Erythroblast (primary cell): ENCODE measurements around the gene CA11.
A peak's percentile ranks its signal among the peaks of the same experiment; 100 is the strongest.

ENCODE experiments used
- DNase-seq, 2 experiments: peaks; one replicate each; lab custom pipeline; 2025; lab: John Stamatoyannopoulos, UW
- GATA1 ChIP-seq: IDR thresholded peaks from 2 replicates; pipeline ENCODE4 v1.6.1; 2011; ENCODE audit warnings: low read depth, mild to moderate bottlenecking, control low read depth, low read length, moderate library complexity
- POLR2A ChIP-seq: IDR thresholded peaks from 2 replicates; pipeline ENCODE4 v1.6.1; 2011; ENCODE audit warnings: mild to moderate bottlenecking, low read length

Gene CA11

DNA sequence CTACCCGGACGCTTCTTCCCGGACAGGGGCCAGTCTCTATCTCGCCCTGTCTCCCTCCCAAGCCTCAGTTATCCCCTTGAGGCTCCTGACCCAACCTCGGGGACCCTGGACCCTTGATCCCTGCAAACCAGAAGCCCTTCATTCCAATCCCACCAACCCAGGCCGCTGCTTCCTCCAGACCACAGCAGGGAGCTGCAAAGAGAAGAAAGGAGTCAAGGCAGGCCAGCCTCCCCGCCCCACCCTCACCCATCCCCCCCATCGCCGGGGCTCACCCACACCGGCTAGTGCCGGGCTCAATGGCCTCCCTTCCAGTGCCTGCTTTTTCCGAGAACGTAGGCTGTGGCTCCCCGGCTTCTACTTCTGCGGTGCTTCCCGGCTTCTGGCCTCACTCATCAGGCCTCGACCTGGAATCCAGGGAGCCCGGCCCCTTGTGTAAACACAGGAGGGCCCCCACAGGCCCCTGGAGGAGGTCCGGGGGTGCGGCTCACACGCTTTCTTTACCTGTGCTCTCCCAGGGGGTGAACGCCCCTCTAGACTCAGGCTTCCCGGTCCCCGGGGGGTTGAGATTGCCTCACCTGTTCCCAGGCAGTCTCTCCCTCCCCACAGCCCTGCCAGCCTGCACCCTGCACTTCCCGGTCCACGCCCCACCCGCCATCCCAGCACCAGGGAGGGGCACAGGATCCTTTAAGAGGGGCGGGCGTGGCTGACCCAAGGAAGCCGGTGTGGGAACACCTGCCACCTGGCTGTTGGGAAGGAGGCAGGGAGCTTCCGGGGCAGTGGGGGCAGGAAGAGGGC, 31.4 kb downstream of the CA11 start, which contains the start of gene FAM83E:
TSS of gene FAM83E (minus strand) at position 641 of the 795 bp plus-strand sequence. CDS start 1,704 bp downstream, outside the sequence.
- no peak for DNase-seq
- TF ChIP-seq GATA1, result no peak
- peak; percentile 34 for TF ChIP-seq POLR2A

DNA sequence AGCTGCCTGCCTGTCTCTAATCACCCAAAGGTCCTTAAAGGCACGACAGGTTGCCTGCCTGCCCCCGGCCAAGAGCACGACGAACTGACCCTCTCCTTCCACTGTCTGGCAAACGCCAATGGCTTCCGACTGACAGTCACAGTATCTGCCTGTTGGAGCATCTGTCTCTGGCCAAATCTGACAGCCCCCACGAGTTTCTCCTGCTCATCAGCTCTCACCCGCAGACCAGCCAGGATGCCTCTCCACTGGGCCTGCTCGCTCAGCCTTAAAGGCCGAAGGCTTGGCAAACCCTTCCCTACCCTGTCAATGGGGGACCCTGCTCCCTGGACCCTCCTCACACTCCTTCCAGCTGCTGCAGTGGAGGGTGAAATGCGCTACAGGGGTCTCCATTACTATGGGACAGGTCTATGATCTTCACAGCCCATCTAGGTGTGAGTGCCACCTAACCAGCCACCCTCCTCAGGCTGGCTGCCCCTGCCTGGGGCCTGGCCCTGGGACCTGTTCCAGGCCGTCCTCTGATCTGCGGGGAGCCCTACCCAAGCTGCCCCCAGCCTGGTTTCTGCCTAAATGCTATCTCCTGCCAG, 32.0 kb downstream of the CA11 start:
- no peak for TF ChIP-seq POLR2A
- TF ChIP-seq GATA1, result no peak
- no peak for DNase-seq

DNA sequence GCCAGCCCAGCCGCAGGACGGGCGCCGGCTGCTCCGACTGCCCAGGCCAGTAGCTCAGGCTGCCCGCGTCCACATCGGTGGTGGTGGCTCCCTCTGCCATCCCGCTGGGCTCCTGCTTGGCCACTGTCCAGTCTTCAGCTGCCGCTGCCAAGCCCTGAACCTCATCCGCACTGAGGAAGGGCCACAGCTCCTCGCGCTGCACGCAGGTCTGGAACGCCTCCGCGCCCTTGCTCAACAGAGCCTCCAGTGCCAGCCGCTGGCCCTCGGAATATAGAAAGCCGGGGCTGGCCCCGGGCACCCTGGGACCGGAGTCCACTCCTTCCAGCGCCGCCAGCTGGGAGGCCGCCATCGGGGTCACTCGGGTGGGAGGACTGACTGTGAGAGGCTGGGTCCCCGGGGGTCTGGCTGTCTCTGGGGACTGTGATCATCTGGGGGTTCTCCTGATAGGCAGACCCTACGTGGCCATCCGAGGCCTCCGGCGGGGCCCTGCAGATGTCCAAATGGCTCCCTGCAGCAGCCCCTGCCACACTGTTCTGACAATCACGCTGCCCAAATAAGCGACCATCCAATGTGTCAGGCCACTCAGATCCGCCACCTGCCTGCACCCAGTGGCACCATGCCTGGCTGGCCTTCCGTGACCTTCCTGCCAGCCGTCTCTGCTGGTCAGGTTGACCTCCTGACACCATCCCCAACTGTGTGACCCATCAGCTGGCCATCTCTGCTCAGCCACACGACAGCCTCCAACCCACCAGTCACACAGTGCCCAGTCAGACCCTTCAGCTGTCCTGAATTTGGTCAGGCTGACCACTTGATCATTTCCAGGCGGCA, 32.7 kb downstream of the CA11 start:
- TF ChIP-seq GATA1 (no peak), POLR2A (no peak)

DNA sequence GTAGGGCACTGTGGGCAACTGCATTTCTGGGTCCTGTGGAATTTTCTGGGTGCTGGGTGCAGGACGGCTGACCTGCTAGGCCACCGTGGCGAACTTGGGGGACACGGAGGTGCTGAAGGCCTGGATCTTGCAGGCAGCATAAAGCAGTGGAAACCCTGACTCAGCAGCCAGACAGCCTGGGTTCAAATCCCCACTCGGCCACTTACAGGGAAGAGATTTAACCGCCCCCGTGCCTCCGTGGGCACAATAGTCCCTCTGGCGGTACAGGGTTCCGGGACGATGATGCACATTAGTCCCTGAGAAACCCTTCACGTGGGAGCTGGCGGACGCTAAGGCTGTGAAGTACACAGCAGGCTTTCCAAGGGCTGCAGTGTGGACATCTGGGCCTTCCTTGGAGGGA, 34.1 kb downstream of the CA11 start:
- TF ChIP-seq POLR2A (no peak), GATA1 (no peak)
- no peak for DNase-seq

More for the DNA sequence above, 32.7 kb downstream of the CA11 start:
- no peak for DNase-seq

DNA sequence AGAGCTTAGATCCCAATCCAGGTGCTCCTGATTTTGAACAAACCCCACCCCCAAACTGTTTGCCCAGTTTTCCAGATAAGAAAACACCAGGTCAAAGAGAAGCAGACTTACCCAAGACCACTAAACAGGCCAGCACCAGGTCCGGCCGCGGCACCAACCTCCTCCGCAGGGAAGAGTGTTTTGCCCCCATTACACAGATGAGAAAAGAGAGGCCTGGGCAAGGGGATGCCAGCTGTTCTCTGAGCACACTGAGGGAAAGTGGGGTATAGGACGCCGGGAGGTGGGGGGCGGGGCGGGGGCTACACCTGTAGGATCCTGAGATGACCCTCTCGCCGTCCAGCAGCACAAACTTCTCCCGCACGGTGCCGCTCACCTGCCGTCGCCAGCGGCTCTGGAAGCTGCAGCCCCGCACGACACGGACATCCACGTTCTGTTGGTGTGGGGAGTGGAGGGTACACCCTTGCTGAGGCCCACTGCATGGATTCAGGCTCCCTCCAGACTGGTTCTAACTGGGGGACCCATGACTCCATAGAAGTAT, 36.3 kb downstream of the CA11 start:
- no peak for DNase-seq
- TF ChIP-seq POLR2A (no peak), GATA1 (no peak)

DNA sequence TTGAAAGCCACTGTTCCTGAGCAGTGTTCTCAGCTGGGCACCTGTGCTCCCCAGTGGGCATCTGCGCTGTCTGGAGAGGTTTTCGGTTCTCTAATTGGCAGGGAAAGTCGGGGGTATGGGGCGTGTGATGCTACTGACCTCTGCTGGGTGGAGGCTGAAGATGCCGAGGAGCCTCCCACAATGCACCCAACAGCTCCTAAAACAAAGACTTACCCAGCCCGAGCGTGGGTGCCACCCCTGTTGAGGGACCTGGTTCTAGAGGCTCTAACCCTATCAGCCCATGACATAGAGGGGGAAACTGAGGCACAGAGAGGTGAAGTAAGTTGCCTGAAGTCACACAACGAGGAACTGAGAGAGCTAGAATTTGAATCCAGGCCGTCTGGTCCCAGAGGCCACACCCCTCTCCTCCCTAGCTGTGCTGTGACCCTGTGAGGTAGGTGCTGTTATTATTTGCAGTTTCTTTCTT, 37.2 kb downstream of the CA11 start:
- DNase-seq, result peak in 1 of 2 experiments; percentile 59
- TF ChIP-seq GATA1 (no peak), POLR2A (no peak)

DNA sequence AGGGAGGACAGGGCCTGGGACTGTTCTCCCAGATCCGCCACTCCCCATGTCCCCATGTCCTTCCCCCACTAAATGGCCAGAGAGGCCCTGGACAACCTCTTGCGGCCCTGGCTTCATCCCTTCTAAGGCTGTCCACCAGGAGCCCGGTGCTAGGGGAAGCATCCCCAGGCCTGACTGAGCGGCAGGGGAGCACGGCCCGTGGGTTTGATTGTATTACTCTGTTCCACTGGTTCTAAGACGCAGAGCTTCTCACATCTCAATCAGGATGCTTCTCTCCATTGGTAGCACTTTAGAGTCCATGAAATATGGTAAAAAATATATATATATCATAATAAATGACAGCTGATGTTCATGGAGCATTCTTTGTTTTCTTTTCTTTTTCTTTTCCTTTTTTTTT, 38.6 kb downstream of the CA11 start:
- DNase-seq, result no peak
- TF ChIP-seq POLR2A (no peak), GATA1 (no peak)

DNA sequence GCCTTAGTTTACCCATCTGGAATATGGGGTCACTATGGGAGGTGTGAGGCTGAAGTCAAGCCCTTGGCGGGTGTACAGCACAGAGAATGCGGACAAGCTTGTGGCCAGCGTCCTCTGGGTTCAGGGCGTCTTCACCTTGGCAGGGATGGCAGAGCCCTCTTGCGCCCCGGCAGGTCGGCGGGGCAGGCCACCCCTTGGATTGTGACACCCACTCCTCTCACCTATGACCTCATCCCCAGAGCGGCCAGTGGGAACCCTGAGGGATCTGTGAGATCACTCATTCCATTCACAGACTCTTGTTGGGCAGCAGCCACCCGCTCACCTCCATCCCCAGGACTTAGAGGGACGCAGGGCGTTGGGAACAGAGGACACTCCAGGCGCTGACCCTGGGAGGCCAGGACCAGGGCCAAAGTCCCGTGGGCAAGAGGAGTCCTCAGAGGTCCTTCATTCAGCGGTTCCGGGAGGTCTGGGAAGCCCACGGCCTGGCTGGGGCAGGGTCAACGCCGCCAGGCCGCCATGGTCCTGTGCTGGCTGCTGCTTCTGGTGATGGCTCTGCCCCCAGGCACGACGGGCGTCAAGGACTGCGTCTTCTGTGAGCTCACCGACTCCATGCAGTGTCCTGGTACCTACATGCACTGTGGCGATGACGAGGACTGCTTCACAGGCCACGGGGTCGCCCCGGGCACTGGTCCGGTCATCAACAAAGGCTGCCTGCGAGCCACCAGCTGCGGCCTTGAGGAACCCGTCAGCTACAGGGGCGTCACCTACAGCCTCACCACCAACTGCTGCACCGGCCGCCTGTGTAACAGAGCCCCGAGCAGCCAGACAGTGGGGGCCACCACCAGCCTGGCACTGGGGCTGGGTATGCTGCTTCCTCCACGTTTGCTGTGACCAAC, 39.3 kb downstream of the CA11 start, which contains the start of gene SPACA4:
TSS of gene SPACA4 (plus strand) at position 280 of the 896 bp plus-strand sequence. CDS start at position 517, 237 bp downstream.
- no peak for TF ChIP-seq POLR2A
- TF ChIP-seq GATA1, result no peak
- no peak for DNase-seq

DNA sequence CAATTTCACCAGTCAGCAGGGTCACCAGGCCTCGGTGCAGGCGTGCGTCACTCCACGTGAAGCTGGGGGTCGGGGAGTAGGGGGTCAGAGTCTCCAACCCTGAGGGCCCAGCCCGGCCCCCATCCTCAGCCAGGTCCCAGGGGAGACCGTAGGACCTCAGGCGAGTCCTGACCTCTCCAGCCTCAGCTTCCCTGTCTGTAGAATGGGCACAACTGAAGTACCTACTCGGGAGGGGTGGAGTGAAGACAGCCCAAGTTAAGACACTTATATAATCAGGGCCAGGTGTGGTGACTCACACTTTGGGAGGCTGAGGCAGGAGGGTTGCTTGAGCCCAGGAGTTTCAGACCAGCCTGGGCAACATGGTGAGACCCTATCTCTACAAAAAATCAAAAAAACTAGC, 42.1 kb downstream of the CA11 start:
- DNase-seq, result no peak
- no peak for TF ChIP-seq GATA1
- no peak for TF ChIP-seq POLR2A

DNA sequence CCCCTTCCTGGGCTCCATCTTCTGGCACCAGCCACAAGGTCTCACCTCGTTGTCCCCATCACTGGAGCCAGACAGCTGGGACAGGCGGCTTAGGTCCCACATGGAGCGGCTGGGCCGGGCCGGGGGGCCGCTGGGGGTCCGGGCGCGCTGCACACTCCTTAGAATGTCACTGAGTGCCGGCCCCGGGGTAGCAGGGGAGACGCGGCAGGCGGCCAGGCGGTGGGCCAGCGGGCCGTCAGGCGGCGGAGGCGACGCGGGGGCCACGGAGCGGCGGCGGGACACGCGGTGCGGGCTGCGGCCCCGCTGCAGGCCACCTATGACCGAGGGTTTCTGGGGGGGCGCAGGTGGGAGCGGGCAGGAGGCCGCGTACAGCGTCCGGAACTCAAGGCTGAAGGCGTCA, 42.5 kb downstream of the CA11 start:
- TF ChIP-seq GATA1, result no peak
- TF ChIP-seq POLR2A, result no peak

DNA sequence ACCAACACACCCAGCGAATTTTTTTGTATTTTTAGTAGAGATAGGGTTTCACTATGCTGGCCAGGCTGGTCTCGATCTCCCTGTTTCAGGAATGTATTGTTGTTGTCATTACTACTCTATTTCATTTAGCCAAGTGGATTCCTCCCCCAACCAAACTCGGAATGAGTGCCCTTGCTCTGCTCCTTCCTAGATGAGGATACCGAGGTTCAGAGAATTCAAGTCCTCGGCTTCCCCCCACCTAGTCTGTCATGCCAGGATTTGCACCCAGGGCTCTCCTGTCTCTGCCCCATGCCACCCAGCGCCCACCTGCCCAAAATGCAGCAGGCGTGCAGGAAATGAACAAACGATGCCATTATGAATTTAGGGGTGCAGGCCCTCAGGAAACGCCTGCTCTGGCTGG, 43.0 kb downstream of the CA11 start:
- no peak for TF ChIP-seq GATA1
- TF ChIP-seq POLR2A, result no peak

More for the DNA sequence above, 42.5 kb downstream of the CA11 start:
- no peak for DNase-seq

DNA sequence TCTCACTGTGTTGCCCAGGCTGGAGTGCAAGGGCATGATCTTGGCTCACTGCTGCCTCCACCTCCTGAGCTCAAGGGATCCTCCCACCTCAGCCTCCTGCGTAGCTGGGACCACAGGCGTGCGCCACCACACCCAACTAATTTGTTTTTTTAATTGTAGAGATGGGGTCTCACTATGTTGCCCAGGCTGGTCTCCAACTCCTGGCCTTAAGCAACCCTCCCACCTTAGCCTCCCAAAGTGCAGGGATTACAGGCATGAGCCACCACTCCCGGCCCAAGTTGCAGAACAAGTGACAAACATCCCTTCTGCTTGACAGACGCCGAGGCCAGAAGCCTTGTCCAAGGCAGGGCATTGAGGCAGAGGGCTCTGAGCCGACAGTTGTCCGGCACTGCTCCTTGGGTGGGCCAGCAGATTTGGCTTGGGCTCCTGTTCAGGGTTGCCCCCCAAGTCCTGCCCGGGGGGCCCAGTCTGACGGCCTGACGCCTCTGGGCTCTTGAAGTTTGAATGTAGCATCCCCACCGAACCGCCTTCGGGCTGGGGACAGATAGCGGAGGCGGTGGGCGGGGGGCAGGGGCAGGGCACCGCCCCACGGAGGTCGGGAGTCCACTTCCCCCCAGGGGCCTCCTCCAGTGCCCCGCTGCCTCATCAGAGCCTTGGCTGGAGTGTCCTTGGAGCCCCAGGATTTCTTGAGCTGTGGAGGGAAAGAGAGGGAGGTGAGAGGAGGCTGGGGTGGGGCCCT, 45.1 kb downstream of the CA11 start:
- no peak for DNase-seq
- TF ChIP-seq POLR2A (no peak), GATA1 (no peak)

More for the DNA sequence above, 43.0 kb downstream of the CA11 start:
- no peak for DNase-seq
